Testis (tissue), 2 donors: Measurements from ENCODE around the gene FILIP1L.

Source experiments
- CTCF ChIP-seq, 3 experiments: fragments of 450-650 bp in 2 of 3; fragments of 200-600 bp in 1 of 3; sonication (generic) in 1 of 3; IDR thresholded peaks; one replicate each; pipeline ENCODE4 v1.5.1; 2016 to 2019; ENCODE audit warnings: antibody characterized with exemption in 3 of 3, mild to moderate bottlenecking in 2 of 3, moderate library complexity in 1 of 3
- POLR2A ChIP-seq: fragments of 450-650 bp; IDR thresholded peaks from one replicate; pipeline ENCODE4 v1.6.1; 2017; ENCODE audit warnings: antibody characterized with exemption, mild to moderate bottlenecking, moderate library complexity

GRCh38 chr3:100010087-100010417, 104.2 kb downstream of the FILIP1L start:
- TF ChIP-seq CTCF (IDR thresholded peaks at IDR 0.05) (no peak), POLR2A (no peak)
